ENCODE measurements around the gene MRTFA.

Gene MRTFA

GRCh38 chr22:40368836-40369235 lies 267.7 kb downstream of the MRTFA start:
- TF ChIP-seq, protein P1, sequence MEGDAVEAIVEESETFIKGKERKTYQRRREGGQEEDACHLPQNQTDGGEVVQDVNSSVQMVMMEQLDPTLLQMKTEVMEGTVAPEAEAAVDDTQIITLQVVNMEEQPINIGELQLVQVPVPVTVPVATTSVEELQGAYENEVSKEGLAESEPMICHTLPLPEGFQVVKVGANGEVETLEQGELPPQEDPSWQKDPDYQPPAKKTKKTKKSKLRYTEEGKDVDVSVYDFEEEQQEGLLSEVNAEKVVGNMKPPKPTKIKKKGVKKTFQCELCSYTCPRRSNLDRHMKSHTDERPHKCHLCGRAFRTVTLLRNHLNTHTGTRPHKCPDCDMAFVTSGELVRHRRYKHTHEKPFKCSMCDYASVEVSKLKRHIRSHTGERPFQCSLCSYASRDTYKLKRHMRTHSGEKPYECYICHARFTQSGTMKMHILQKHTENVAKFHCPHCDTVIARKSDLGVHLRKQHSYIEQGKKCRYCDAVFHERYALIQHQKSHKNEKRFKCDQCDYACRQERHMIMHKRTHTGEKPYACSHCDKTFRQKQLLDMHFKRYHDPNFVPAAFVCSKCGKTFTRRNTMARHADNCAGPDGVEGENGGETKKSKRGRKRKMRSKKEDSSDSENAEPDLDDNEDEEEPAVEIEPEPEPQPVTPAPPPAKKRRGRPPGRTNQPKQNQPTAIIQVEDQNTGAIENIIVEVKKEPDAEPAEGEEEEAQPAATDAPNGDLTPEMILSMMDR (IDR thresholded peaks at IDR 0.05; ENCODE audit: low read depth, low read length, missing control alignments): no peak
- Histone ChIP-seq H3K36me3 (replicated peaks) (peaks cover 39% of the 10 kb centered on the region), H3K27me3 (replicated peaks) (no peaks in the 10 kb centered on the region), H3K27ac (no peak overlapping the region), H3K4me3 (ENCODE audit: low read depth, low read length) (no peak overlapping the region)
- in situ Hi-C loops (cut with HindIII; ENCODE audit: low pct_ligation_motif_present, low sequenced_read_pairs): no loop called here
- no peak for DNase-seq

DNA sequence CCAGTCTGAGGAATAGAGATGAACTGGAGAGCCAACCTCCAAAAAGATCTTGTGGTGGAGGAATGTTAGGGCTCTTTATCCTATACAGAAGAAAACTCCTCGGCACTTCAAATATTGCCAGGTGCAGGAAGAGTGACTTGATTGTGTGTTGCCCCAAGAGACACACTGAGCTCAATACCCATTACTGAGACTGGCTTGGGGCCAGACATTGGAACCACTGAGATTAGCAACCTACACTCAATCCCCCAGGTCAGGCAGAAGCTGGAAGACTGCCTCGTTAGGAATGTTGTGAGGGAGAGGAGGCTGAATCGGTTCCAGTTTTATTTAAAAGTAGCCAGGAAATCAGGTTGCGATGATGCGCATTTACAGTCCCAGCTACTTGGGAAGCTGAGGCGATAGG lies 268.5 kb downstream of the MRTFA start:
- TF ChIP-seq, protein P1 (IDR thresholded peaks at IDR 0.05; ENCODE audit: low read depth, low read length, missing control alignments): no peak
- Histone ChIP-seq H3K4me3 (ENCODE audit: low read depth, low read length) (no peak overlapping the region), H3K36me3 (replicated peaks) (peaks cover 47% of the 10 kb centered on the region), H3K27me3 (replicated peaks) (no peaks in the 10 kb centered on the region), H3K27ac (no peak overlapping the region)
- in situ Hi-C loops (cut with HindIII; ENCODE audit: low pct_ligation_motif_present, low sequenced_read_pairs): no loop called here
- DNase-seq: no peak

- TF ChIP-seq, protein P1 (IDR thresholded peaks at IDR 0.05; ENCODE audit: low read depth, low read length, missing control alignments): no peak
- Histone ChIP-seq H3K27me3 (replicated peaks) (no peaks in the 10 kb centered on the region), H3K4me3 (ENCODE audit: low read depth, low read length) (no peak overlapping the region), H3K36me3 (replicated peaks) (peaks cover 51% of the 10 kb centered on the region), H3K27ac (no peak overlapping the region)
- in situ Hi-C loops (cut with HindIII; ENCODE audit: low pct_ligation_motif_present, low sequenced_read_pairs): no loop called here
- DNase-seq: no peak
Measured at GRCh38 chr22:40367342-40367741, 269.2 kb downstream of the MRTFA start.

DNA sequence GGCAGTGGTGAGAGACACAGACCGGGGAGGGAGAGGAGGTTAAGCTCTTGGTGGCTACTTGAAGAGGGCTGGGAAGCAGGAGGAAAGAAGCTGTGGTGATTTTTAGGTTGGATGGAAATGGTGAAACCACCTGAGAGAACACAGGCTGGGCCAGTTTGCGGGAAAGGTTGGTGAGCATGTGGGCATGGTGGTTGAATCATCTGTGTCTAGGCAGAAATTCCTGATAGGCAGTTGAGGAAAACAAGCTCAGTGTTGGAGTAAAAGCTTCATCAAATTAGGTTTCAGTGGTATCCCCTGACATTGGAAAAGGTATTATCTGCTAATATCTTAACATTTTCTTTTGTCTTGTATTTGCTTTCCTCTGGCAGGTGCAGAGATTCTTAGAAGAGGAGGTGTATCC lies 270.5 kb downstream of the MRTFA start:
- DNase-seq: no peak
- in situ Hi-C loops (cut with HindIII; ENCODE audit: low pct_ligation_motif_present, low sequenced_read_pairs): no loop called here
- no peak overlapping the region for H3K27ac ChIP-seq
- no peaks in the 10 kb centered on the region for H3K27me3 ChIP-seq (replicated peaks)
- TF ChIP-seq, protein P1 (IDR thresholded peaks at IDR 0.05; ENCODE audit: low read depth, low read length, missing control alignments): no peak
- H3K4me3 ChIP-seq (ENCODE audit: low read depth, low read length): no peak overlapping the region
- H3K36me3 ChIP-seq (replicated peaks): peaks cover 64% of the 10 kb centered on the region

GRCh38 chr22:40364431-40364830 lies 272.1 kb downstream of the MRTFA start:
- in situ Hi-C loops (cut with HindIII; ENCODE audit: low pct_ligation_motif_present, low sequenced_read_pairs): no loop called here
- no peak for DNase-seq
- H3K36me3 ChIP-seq (replicated peaks): peaks cover 79% of the 10 kb centered on the region
- no peaks in the 10 kb centered on the region for H3K27me3 ChIP-seq (replicated peaks)
- no peak overlapping the region for H3K4me3 ChIP-seq (ENCODE audit: low read depth, low read length)
- TF ChIP-seq, protein P1 (IDR thresholded peaks at IDR 0.05; ENCODE audit: low read depth, low read length, missing control alignments): no peak
- no peak overlapping the region for H3K27ac ChIP-seq

DNA sequence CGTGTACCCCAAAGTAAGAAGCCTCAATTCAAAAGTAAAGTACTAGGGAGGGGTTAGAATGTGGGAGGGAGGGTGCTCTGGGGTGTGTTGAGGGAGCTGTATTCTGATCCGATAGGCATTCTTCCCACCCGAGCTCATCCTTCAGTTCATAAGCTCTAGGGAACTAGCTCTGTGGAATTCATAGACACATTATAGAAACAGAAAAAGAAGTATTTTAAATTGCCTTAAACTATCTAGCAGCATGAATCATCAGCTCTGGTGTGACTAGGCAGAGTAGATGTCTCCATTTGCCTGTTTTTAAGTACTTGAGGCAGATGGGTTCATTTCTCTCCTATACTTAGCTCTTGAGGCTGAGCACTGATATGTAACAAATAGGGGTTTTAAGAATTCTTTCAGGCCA lies 273.5 kb downstream of the MRTFA start:
- in situ Hi-C loops (cut with HindIII; ENCODE audit: low pct_ligation_motif_present, low sequenced_read_pairs): no loop called here
- DNase-seq: no peak
- TF ChIP-seq, protein P1 (IDR thresholded peaks at IDR 0.05; ENCODE audit: low read depth, low read length, missing control alignments): no peak
- Histone ChIP-seq H3K27ac (peak overlapping the region; percentile 18), H3K27me3 (replicated peaks) (no peaks in the 10 kb centered on the region), H3K36me3 (replicated peaks) (peaks cover 84% of the 10 kb centered on the region), H3K4me3 (ENCODE audit: low read depth, low read length) (no peak overlapping the region)

Measured in brain microvascular endothelial cell (primary cell).